ENCODE data around the gene CCDC92B. TPM values are rescaled to one million over a fixed set of nuclear protein-coding genes. Genes with fewer than 3 reads are reported as not detected.

CCDC92B gene
- total and polyA plus RNA-seq, 9 of the 15 experiments (the other 6 are each of a cell fraction or from before 2014, with no cell fraction given) = not detected

GRCh38 chr17:2798678-2799077 lies 49.2 kb upstream of the CCDC92B start:
- intact Hi-C loops (cut with micrococcal nuclease) = no loop called here
- H3K27ac ChIP-seq (ENCODE audit: extremely low read depth, low read depth, low read length) = no peak overlapping the region
- POLR2A ChIA-PET = no interaction called here
- H3K4me3 ChIP-seq = no peak overlapping the region
- no TSS peak for BruUV-seq (replicated peaks)
- H3K9me1 ChIP-seq (ENCODE audit: control insufficient read depth, insufficient read depth, low read length) = no peaks in the 10 kb centered on the region
- no peak for FAIRE-seq
- WGBS (ENCODE audit: insufficient coverage, low coverage, missing lambda C conversion rate) = 0% methylated on average over 10 of the region's 11 CpGs
- H3K79me2 ChIP-seq (ENCODE audit: control insufficient read depth, insufficient read depth, low read length) = no peaks in the 10 kb centered on the region
- no peak overlapping the region for H3K9ac ChIP-seq (ENCODE audit: insufficient read depth in 1 of 2, low read depth in 2 of 2, low read length in 2 of 2)
- H4K20me1 ChIP-seq (replicated peaks; ENCODE audit: control insufficient read depth, insufficient read depth, low read length) = no peaks in the 10 kb centered on the region
- H3K4me1 ChIP-seq (replicated peaks in 1 of 2; ENCODE audit: control insufficient read depth in 2 of 2, insufficient read depth in 2 of 2, low read length in 2 of 2) = peaks cover 0 to 12% of the 10 kb centered on the region in 2 experiments; a peak in 1 of 5 replicates
- no peaks in the 10 kb centered on the region for H3K9me3 ChIP-seq (replicated peaks; ENCODE audit: control insufficient read depth, insufficient read depth, low read depth, low read length)
- H2AFZ ChIP-seq (ENCODE audit: low read depth, low read length) = no peak overlapping the region
- H3K27me3 ChIP-seq (ENCODE audit: control insufficient read depth in 2 of 2, insufficient read depth in 2 of 2, low read length in 2 of 2) = peaks cover 13 to 60% of the 10 kb centered on the region in 2 experiments; a peak in 4 of 5 replicates
- DNase-seq (ENCODE audit: extremely low read depth in 1 of 4, low spot score in 3 of 4) = peak; percentile 32 to 72 (median 52)
- no peaks in the 10 kb centered on the region for H3K36me3 ChIP-seq (ENCODE audit: control insufficient read depth, insufficient read depth, low read length)
- CTCF ChIA-PET (ENCODE audit: low intra/inter-chr PET ratio) = no interaction called here
- in situ Hi-C loops (cut with MboI) = no loop called here
- no peak overlapping the region for H3K4me2 ChIP-seq (ENCODE audit: insufficient read depth, low read length)
- peak; percentile 84 for ATAC-seq
- no peak for TF ChIP-seq NUFIP1 (IDR thresholded peaks at IDR 0.05; ENCODE audit: partially characterized antibody)
- no peak for TF ChIP-seq NFATC3 (IDR thresholded peaks at IDR 0.05)
- TF ChIP-seq E2F3 (CRISPR knock-in tag; IDR thresholded peaks at IDR 0.05) = no peak
- TF ChIP-seq E2F1 (CRISPR knock-in tag; IDR thresholded peaks at IDR 0.05) = no peak
- TF ChIP-seq, protein P1, sequence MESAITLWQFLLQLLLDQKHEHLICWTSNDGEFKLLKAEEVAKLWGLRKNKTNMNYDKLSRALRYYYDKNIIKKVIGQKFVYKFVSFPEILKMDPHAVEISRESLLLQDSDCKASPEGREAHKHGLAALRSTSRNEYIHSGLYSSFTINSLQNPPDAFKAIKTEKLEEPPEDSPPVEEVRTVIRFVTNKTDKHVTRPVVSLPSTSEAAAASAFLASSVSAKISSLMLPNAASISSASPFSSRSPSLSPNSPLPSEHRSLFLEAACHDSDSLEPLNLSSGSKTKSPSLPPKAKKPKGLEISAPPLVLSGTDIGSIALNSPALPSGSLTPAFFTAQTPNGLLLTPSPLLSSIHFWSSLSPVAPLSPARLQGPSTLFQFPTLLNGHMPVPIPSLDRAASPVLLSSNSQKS (CRISPR knock-in tag; IDR thresholded peaks at IDR 0.05) = no peak
- TF ChIP-seq PHTF2 (CRISPR knock-in tag; IDR thresholded peaks at IDR 0.05) = no peak
- TF ChIP-seq TGIF2 (CRISPR knock-in tag; IDR thresholded peaks at IDR 0.05) = no peak
- TF ChIP-seq ADNP (tag; IDR thresholded peaks at IDR 0.05) = no peak
- no peak for TF ChIP-seq ZNF507 (tag; conservative IDR thresholded peaks at IDR 0.05)
- TF ChIP-seq TEAD4 (IDR thresholded peaks at IDR 0.05; ENCODE audit: low read length) = no peak
- no peak for TF ChIP-seq TEAD4 (CRISPR knock-in tag; IDR thresholded peaks at IDR 0.05; ENCODE audit: borderline replicate concordance)
- no peak for TF ChIP-seq THAP12 (CRISPR knock-in tag; IDR thresholded peaks at IDR 0.05)
- TF ChIP-seq ZNF764 (CRISPR knock-in tag; IDR thresholded peaks at IDR 0.05; ENCODE audit: low read depth) = no peak
- TF ChIP-seq ATF7 (IDR thresholded peaks at IDR 0.05) = no peak
- TF ChIP-seq BDP1 (IDR thresholded peaks at IDR 0.05; ENCODE audit: insufficient read depth, insufficient read length) = no peak
- no peak for TF ChIP-seq TAL1 (IDR thresholded peaks at IDR 0.05)
- no peak for TF ChIP-seq XRCC3 (IDR thresholded peaks at IDR 0.05)
- no peak for TF ChIP-seq TRIM28 (IDR thresholded peaks at IDR 0.05)
- TF ChIP-seq, protein P2, sequence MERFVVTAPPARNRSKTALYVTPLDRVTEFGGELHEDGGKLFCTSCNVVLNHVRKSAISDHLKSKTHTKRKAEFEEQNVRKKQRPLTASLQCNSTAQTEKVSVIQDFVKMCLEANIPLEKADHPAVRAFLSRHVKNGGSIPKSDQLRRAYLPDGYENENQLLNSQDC (CRISPR knock-in tag; IDR thresholded peaks at IDR 0.05) = no peak
